H1 (cell line): ENCODE results near the gene CCNL2. TPM values are rescaled to one million over a fixed set of nuclear protein-coding genes. Genes with fewer than 3 reads are reported as not detected.
A peak's percentile ranks its signal among the peaks of the same experiment; 100 is the strongest.

ENCODE experiments used
- CTCF ChIA-PET: fragments of 300-600 bp; sonication (Branson Sonifier 250); formaldehyde crosslinking; loops from one replicate; lab custom pipeline; 2021; ENCODE audit not compliant: partially characterized antibody; lab: Charles Lee
- POLR2A ChIA-PET: fragments of 300-600 bp; sonication (Branson Sonifier 250); formaldehyde crosslinking; loops from one replicate; lab custom pipeline; 2021; ENCODE audit warnings: inconsistent platforms; ENCODE audit not compliant: partially characterized antibody; lab: Charles Lee
- DNase-seq, 2 experiments: peaks; one replicate each; pipeline versions ENCODE4 v3.0.0 to v3.0.0-alpha.2; 2010 to 2022; ENCODE audit warnings: low spot score in 2 of 2, low read depth in 1 of 2, mixed read lengths in 1 of 2
- FAIRE-seq: peaks from 2 replicates; lab custom pipeline; 2011; peaks lifted over from hg19 to GRCh38; lab: Jason Lieb, UNC
- H2AFZ ChIP-seq: 2 replicates; pipeline ENCODE4 v1.8.1; 2012; ENCODE audit warnings: low read length, inconsistent platforms
- H2AK5ac ChIP-seq: 2 replicates; pipeline ENCODE4 v1.6.1; 2013; ENCODE audit warnings: low read depth, low read length
- H2BK120ac ChIP-seq: replicated peaks from 2 replicates; pipeline ENCODE3; 2013; ENCODE audit warnings: low read depth, low read length, inconsistent platforms
- H2BK12ac ChIP-seq: 2 replicates; pipeline ENCODE4 v1.6.1; 2013; ENCODE audit warnings: low read depth, low read length
- H2BK15ac ChIP-seq: 2 replicates; pipeline ENCODE4 v1.6.1; 2013; ENCODE audit warnings: low read length
- H2BK20ac ChIP-seq: 2 replicates; pipeline ENCODE4 v1.6.1; 2013; ENCODE audit warnings: low read length
- H2BK5ac ChIP-seq: 2 replicates; pipeline ENCODE4 v1.6.1; 2013; ENCODE audit warnings: low read depth, low read length
- H3K14ac ChIP-seq: 2 replicates; pipeline ENCODE4 v1.6.1; 2013; ENCODE audit warnings: inconsistent platforms; ENCODE audit not compliant: insufficient read length
- H3K18ac ChIP-seq: 2 replicates; pipeline ENCODE4 v1.6.1; 2013; ENCODE audit warnings: low read length; ENCODE audit errors: extremely low read depth
- H3K23ac ChIP-seq: 2 replicates; pipeline ENCODE4 v1.6.1; 2013; ENCODE audit warnings: inconsistent platforms; ENCODE audit not compliant: insufficient read length
- H3K23me2 ChIP-seq: 2 replicates; pipeline ENCODE4 v1.6.1; 2013; ENCODE audit warnings: low read depth, low read length
- H3K27ac ChIP-seq: 2 replicates; pipeline ENCODE4 v1.6.1; 2011; ENCODE audit warnings: low read depth, low read length, inconsistent platforms
- H3K27me3 ChIP-seq, 4 experiments: replicated peaks in 1 of 4; 1 replicate in 1 of 4; 2 replicates in 3 of 4; pipeline versions ENCODE4 v1.6.1 to v1.8.1; 2011 to 2013; ENCODE audit warnings: low read length in 3 of 4, mild to moderate bottlenecking in 3 of 4, inconsistent platforms in 2 of 4, mixed read lengths in 2 of 4, moderate library complexity in 1 of 4; ENCODE audit not compliant: control insufficient read depth in 3 of 4, insufficient read depth in 3 of 4; ENCODE audit errors: extremely low read depth in 1 of 4
- H3K36me3 ChIP-seq, 4 experiments: 2 replicates each; pipeline versions ENCODE4 v1.6.1 to v1.8.1; 2011 to 2013; ENCODE audit warnings: mild to moderate bottlenecking in 4 of 4, low read length in 3 of 4, moderate library complexity in 2 of 4, control low read depth in 1 of 4, inconsistent platforms in 1 of 4; ENCODE audit not compliant: insufficient read depth in 4 of 4, control insufficient read depth in 2 of 4
- H3K4ac ChIP-seq: replicated peaks from 2 replicates; pipeline ENCODE3; 2013; ENCODE audit warnings: low read length, low read depth, mixed read lengths, inconsistent platforms; ENCODE audit not compliant: insufficient read length
- H3K4me1 ChIP-seq, 4 experiments: replicated peaks in 1 of 4; 1 replicate in 1 of 4; 2 replicates in 3 of 4; pipeline versions ENCODE4 v1.6.1 to v1.8.1; 2011 to 2013; ENCODE audit warnings: low read length in 3 of 4, inconsistent platforms in 2 of 4, mixed read lengths in 1 of 4; ENCODE audit not compliant: insufficient read depth in 4 of 4, control insufficient read depth in 3 of 4
- H3K4me2 ChIP-seq, 2 experiments: 2 replicates each; pipeline versions ENCODE4 v1.6.1 to v1.8.1; 2011 to 2013; ENCODE audit warnings: low read depth in 2 of 2, low read length in 2 of 2, control low read depth in 1 of 2, inconsistent platforms in 1 of 2, mild to moderate bottlenecking in 1 of 2; ENCODE audit not compliant: insufficient read depth in 1 of 2
- H3K4me3 ChIP-seq, 4 experiments: fragments of 200-600, 300-600 bp in 1 of 4; sonication (generic), shearing (Covaris generic), sonication (Bioruptor Twin) in 1 of 4; 2 replicates each; pipeline versions ENCODE4 v1.5.1 to v1.8.1; 2011 to 2016; ENCODE audit warnings: low read length in 4 of 4, low read depth in 3 of 4, control low read depth in 2 of 4, inconsistent platforms in 2 of 4, mild to moderate bottlenecking in 2 of 4, mixed read lengths in 1 of 4, moderate library complexity in 1 of 4; ENCODE audit not compliant: insufficient read depth in 2 of 4; ENCODE audit errors: extremely low read depth in 1 of 4
- H3K56ac ChIP-seq: replicated peaks from 2 replicates; pipeline ENCODE3; 2013; ENCODE audit warnings: low read depth, mild to moderate bottlenecking, mixed read lengths, low read length, inconsistent platforms; ENCODE audit not compliant: insufficient read length
- H3K79me1 ChIP-seq: 2 replicates; pipeline ENCODE4 v1.6.1; 2013; ENCODE audit warnings: low read depth, low read length, control low read depth
- H3K79me2 ChIP-seq, 2 experiments: 2 replicates each; pipeline versions ENCODE4 v1.6.1 to v1.8.1; 2012 to 2013; ENCODE audit warnings: low read length in 2 of 2, mild to moderate bottlenecking in 2 of 2, inconsistent platforms in 1 of 2; ENCODE audit not compliant: insufficient read depth in 2 of 2, control insufficient read depth in 1 of 2
- H3K9ac ChIP-seq, 4 experiments: replicated peaks in 1 of 4; 1 replicate in 1 of 4; 2 replicates in 3 of 4; pipeline versions ENCODE4 v1.6.1 to v1.8.1; 2011 to 2013; ENCODE audit warnings: low read depth in 3 of 4, low read length in 3 of 4, control low read depth in 2 of 4, mild to moderate bottlenecking in 2 of 4, moderate library complexity in 2 of 4, inconsistent platforms in 1 of 4; ENCODE audit errors: extremely low read depth in 1 of 4
- H3K9me3 ChIP-seq, 2 experiments: 2 replicates each; pipeline versions ENCODE4 v1.6.1 to v1.8.1; 2012 to 2013; ENCODE audit warnings: mild to moderate bottlenecking in 2 of 2, moderate library complexity in 2 of 2, control low read depth in 1 of 2, inconsistent platforms in 1 of 2, low read depth in 1 of 2, low read length in 1 of 2, mixed read lengths in 1 of 2; ENCODE audit not compliant: insufficient read depth in 2 of 2
- H4K20me1 ChIP-seq, 2 experiments: replicated peaks in 1 of 2; 2 replicates each; pipeline versions ENCODE3 to v1.8.1; 2011 to 2013; ENCODE audit warnings: inconsistent platforms in 2 of 2, low read length in 2 of 2, mild to moderate bottlenecking in 1 of 2; ENCODE audit not compliant: insufficient read depth in 2 of 2, control insufficient read depth in 1 of 2
- H4K5ac ChIP-seq: 2 replicates; pipeline ENCODE4 v1.6.1; 2013; ENCODE audit warnings: low read length, low read depth, mixed read lengths, inconsistent platforms; ENCODE audit not compliant: insufficient read length
- H4K8ac ChIP-seq: 2 replicates; pipeline ENCODE4 v1.8.0; 2013; ENCODE audit warnings: mild to moderate bottlenecking, moderate library complexity, low read length, inconsistent platforms; ENCODE audit not compliant: insufficient read depth; ENCODE audit errors: extremely low read depth
- H4K91ac ChIP-seq: replicated peaks from 2 replicates; pipeline ENCODE3; 2013; ENCODE audit warnings: low read length, mixed read lengths, inconsistent platforms; ENCODE audit not compliant: insufficient read length
- EGR1 ChIP-seq: IDR thresholded peaks from 2 replicates; pipeline ENCODE4 v1.6.1; 2011; ENCODE audit warnings: low read depth, low read length, borderline replicate concordance
- EP300 ChIP-seq, 2 experiments: IDR thresholded peaks; 1 replicate in 1 of 2; 2 replicates in 1 of 2; pipeline ENCODE4 v1.6.1; 2011 to 2012; ENCODE audit warnings: low read depth in 2 of 2, low read length in 2 of 2, mild to moderate bottlenecking in 2 of 2, borderline replicate concordance in 1 of 2, inconsistent platforms in 1 of 2, moderate library complexity in 1 of 2
- GABPA ChIP-seq: IDR thresholded peaks from 2 replicates; pipeline ENCODE4 v1.6.1; 2011; ENCODE audit warnings: mild to moderate bottlenecking, low read length, moderate library complexity, borderline replicate concordance; ENCODE audit not compliant: insufficient read depth
- HDAC2 ChIP-seq, 2 experiments: fragments of 300-600 bp in 1 of 2; sonication (generic) in 1 of 2; IDR thresholded peaks; 2 replicates each; pipeline ENCODE4 v1.6.1; 2011 to 2012; ENCODE audit warnings: low read depth in 2 of 2, low read length in 2 of 2, mild to moderate bottlenecking in 2 of 2, moderate library complexity in 2 of 2, borderline replicate concordance in 1 of 2, inconsistent platforms in 1 of 2
- JUN ChIP-seq: IDR thresholded peaks from 2 replicates; pipeline ENCODE4 v1.6.1; 2011; ENCODE audit warnings: low read depth, mild to moderate bottlenecking, improper control_type of control experiment, low read length
- JUND ChIP-seq: IDR thresholded peaks from 2 replicates; pipeline ENCODE4 v1.6.1; 2011; ENCODE audit warnings: mild to moderate bottlenecking, improper control_type of control experiment, low read length
- POLR2A ChIP-seq, 2 experiments: IDR thresholded peaks; 1 replicate in 1 of 2; 2 replicates in 1 of 2; pipeline ENCODE4 v1.6.1; 2011; ENCODE audit warnings: low read depth in 2 of 2, low read length in 2 of 2, mild to moderate bottlenecking in 2 of 2; ENCODE audit errors: control extremely low read depth in 1 of 2
- RFX5 ChIP-seq: IDR thresholded peaks from 2 replicates; pipeline ENCODE4 v1.6.1; 2011; ENCODE audit warnings: low read depth, low read length, improper control_type of control experiment, borderline replicate concordance
- SUZ12 ChIP-seq: fragments of 200-600 bp; sonication (generic); IDR thresholded peaks from 2 replicates; pipeline ENCODE4 v1.6.1; 2012; ENCODE audit warnings: mild to moderate bottlenecking, inconsistent platforms, low read length, moderate library complexity, mixed read lengths
- TAF7 ChIP-seq: optimal IDR thresholded peaks from 2 replicates; pipeline ENCODE3; 2011; ENCODE audit warnings: low read depth, mild to moderate bottlenecking, inconsistent platforms, low read length, moderate library complexity, borderline replicate concordance
- YY1 ChIP-seq: IDR thresholded peaks from 2 replicates; pipeline ENCODE4 v1.6.1; 2011; ENCODE audit warnings: low read depth, mild to moderate bottlenecking, low read length
- WGBS, 2 experiments: shearing (Covaris generic) in 1 of 2; methylation state at CpG; one replicate each; pipeline versions ENCODE4 v1.1.6 to v1.1.7; 2013 to 2015; ENCODE audit warnings: low lambda C conversion rate in 2 of 2, mixed read lengths in 2 of 2, inconsistent platforms in 1 of 2, low coverage in 1 of 2, missing lambda C conversion rate in 1 of 2; ENCODE audit not compliant: insufficient replicate concordance in 2 of 2, insufficient coverage in 1 of 2, insufficient read length in 1 of 2; ENCODE audit errors: extremely low coverage in 1 of 2, missing lambda C conversion rate in 1 of 2; 5-methylcytosine and 5-hydroxymethylcytosine counted together
- polyA plus RNA-seq, 7 experiments: library from polyadenylated mRNA; depleted of rRNA in 3 of 7; stranded (reverse) in 5 of 7; unstranded in 2 of 7; fragments of >200 nt in 5 of 7; fragments of 200-250 nt in 2 of 7; gene quantifications; 1 replicate in 5 of 7; 2 replicates in 1 of 7; 4 replicates in 1 of 7; pipeline versions ENCODE4 v1.2.1 to v1.2.3, GENCODE V29; 2011 to 2013; ENCODE audit warnings: missing spikeins in 2 of 7, mixed read lengths in 2 of 7
- total RNA-seq: library from RNA; stranded (reverse); fragmentation: NEBNext Ultra II Directional; extraction: Animal tissue kit (Norgen Biotek cat#: 25700); gene quantifications from 2 replicates; pipeline ENCODE4 v1.2.1, GENCODE V29; 2021

The CCNL2 gene
- total and polyA plus RNA-seq, 2 of the 8 experiments (the other 6 are each of a cell fraction or from before 2014, with no cell fraction given) = 79.8 to 120 TPM

- peaks cover 2 to 48% (median 34%) of the 10 kb centered on the region in 4 experiments for H3K4me1 ChIP-seq
- H3K79me1 ChIP-seq = no peaks in the 10 kb centered on the region
- H3K9ac ChIP-seq = no peak overlapping the region
- no peak overlapping the region for H3K14ac ChIP-seq
- POLR2A ChIA-PET = interaction anchor here (1.2 to 4.0 kb wide), 5 partner anchors 14 to 64 kb away, joined by 3 to 19 read pairs (median 4); partner anchors contain the start of genes ANKRD65, AURKAIP1, CCNL2 and MRPL20
- H3K27ac ChIP-seq = no peak overlapping the region
- FAIRE-seq = no peak
- no peak overlapping the region for H3K56ac ChIP-seq
- peaks cover 0 to 3% of the 10 kb centered on the region in 2 experiments for H4K20me1 ChIP-seq
- no peak for TF ChIP-seq GABPA
- TF ChIP-seq SUZ12 = no peak
- TF ChIP-seq HDAC2 (IDR thresholded peaks at IDR 0.05; ENCODE audit: borderline replicate concordance in 1 of 2, low read depth in 2 of 2, low read length in 2 of 2) = no peak
- no peak for TF ChIP-seq JUND
- TF ChIP-seq YY1 = no peak
- TF ChIP-seq TAF7 = no peak
- no peak for TF ChIP-seq JUN
- no peak for TF ChIP-seq POLR2A (IDR thresholded peaks at IDR 0.05; ENCODE audit: control extremely low read depth in 1 of 2, low read depth in 2 of 2, low read length in 2 of 2)
- no peak for TF ChIP-seq RFX5
- no peak for TF ChIP-seq EP300 (IDR thresholded peaks at IDR 0.05; ENCODE audit: borderline replicate concordance in 1 of 2, low read depth in 2 of 2, low read length in 2 of 2)
- no peak for TF ChIP-seq EGR1
- TF ChIP-seq, all 59 proteins: peak for 0
- Histone ChIP-seq H2AFZ (no peak overlapping the region), H3K27me3 (peaks cover 9 to 17% (median 14%) of the 10 kb centered on the region in 4 experiments), H3K79me2 (no peaks in the 10 kb centered on the region), H3K23me2 (peaks cover 14% of the 10 kb centered on the region), H4K5ac (no peak overlapping the region), H2BK12ac (peak overlapping the region; percentile 50; the same call in 1 of the 2 replicates), H2BK15ac (no peak overlapping the region), H4K8ac (no peak overlapping the region), H3K23ac (no peak overlapping the region), H4K91ac (peak overlapping the region; percentile 73), H2BK120ac (no peak overlapping the region), H2AK5ac (peak overlapping the region; percentile 53; the same call in 1 of the 2 replicates), H3K4me2 (no peak overlapping the region), H3K4me3 (no peak overlapping the region), H2BK5ac (0 out of 2 replicates have a peak overlapping the region, but pooled peaks have one; percentile 24), H3K4ac (no peak overlapping the region), H3K36me3 (no peaks in the 10 kb centered on the region), H3K9me3 (no peaks in the 10 kb centered on the region), H3K18ac (no peak overlapping the region), H2BK20ac (peak overlapping the region; percentile 7; the same call in 1 of the 2 replicates)
- 95% methylated on average over 23 of the region's 26 CpGs; no CpG with 5 or more reads in 1 of the 2 experiments for WGBS, 2 experiments
- CTCF ChIA-PET = interaction anchor here (1.1 to 2.9 kb wide), 3 partner anchors 12 to 46 kb away, joined by 3 to 18 read pairs (median 3); no protein-coding TSS in a partner anchor
- no peak for DNase-seq
Observed at GRCh38 chr1:1356796-1357401, 42.2 kb downstream of the CCNL2 start.
